ENCODE measurements around the gene S100Z. TPM values are rescaled to one million over a fixed set of nuclear protein-coding genes. Genes with fewer than 3 reads are reported as not detected.
"Not testable (repeated sequence)": the region's sequence is repeated elsewhere in the genome, so short reads cannot be mapped to it uniquely, and the experiment has no call there.

The S100Z gene
- total RNA-seq, 1 experiment from 2014 or later, result not detected

DNA sequence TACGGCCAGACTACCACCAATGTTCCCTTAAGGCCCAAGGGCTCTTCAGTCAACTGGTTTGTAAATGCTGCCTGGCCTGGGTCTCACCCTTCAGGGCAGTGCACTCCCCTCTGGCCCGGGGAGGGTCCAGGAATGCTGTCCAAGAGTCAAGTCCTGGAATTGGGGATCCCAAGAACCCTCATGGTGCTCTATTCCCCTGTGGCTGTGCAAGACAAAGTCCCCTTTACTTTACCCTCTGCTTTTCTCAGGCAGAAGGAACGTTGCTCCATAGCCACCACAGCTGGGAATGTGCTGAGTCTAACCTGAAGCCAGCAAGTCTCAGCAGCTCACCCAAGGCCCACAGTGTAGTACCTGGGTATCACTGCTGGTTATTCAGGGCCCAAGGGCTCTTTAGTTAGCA is 51.7 kb downstream of the S100Z start:
- Mint-ChIP-seq H3K27ac (ENCODE audit: unreplicated experiment) (no peak overlapping the region), H3K4me1 (ENCODE audit: low read depth, unreplicated experiment) (no peaks in the 10 kb centered on the region), H3K4me3 (ENCODE audit: low read depth, unreplicated experiment) (no peak overlapping the region), H3K36me3 (ENCODE audit: insufficient read depth, unreplicated experiment) (no peaks in the 10 kb centered on the region), H3K9me3 (ENCODE audit: low read depth, unreplicated experiment) (peaks cover 10% of the 10 kb centered on the region), H3K27me3 (ENCODE audit: unreplicated experiment) (peaks cover 16% of the 10 kb centered on the region)
- CTCF ChIA-PET, result no interaction called here
- no peak for DNase-seq
- no TSS peak for BruUV-seq (replicated peaks)
- TF ChIP-seq, protein P1, sequence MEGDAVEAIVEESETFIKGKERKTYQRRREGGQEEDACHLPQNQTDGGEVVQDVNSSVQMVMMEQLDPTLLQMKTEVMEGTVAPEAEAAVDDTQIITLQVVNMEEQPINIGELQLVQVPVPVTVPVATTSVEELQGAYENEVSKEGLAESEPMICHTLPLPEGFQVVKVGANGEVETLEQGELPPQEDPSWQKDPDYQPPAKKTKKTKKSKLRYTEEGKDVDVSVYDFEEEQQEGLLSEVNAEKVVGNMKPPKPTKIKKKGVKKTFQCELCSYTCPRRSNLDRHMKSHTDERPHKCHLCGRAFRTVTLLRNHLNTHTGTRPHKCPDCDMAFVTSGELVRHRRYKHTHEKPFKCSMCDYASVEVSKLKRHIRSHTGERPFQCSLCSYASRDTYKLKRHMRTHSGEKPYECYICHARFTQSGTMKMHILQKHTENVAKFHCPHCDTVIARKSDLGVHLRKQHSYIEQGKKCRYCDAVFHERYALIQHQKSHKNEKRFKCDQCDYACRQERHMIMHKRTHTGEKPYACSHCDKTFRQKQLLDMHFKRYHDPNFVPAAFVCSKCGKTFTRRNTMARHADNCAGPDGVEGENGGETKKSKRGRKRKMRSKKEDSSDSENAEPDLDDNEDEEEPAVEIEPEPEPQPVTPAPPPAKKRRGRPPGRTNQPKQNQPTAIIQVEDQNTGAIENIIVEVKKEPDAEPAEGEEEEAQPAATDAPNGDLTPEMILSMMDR (IDR thresholded peaks at IDR 0.05; ENCODE audit: unreplicated experiment), result no peak
- intact Hi-C loops (cut with micrococcal nuclease; ENCODE audit: unreplicated experiment), result no loop called here

DNA sequence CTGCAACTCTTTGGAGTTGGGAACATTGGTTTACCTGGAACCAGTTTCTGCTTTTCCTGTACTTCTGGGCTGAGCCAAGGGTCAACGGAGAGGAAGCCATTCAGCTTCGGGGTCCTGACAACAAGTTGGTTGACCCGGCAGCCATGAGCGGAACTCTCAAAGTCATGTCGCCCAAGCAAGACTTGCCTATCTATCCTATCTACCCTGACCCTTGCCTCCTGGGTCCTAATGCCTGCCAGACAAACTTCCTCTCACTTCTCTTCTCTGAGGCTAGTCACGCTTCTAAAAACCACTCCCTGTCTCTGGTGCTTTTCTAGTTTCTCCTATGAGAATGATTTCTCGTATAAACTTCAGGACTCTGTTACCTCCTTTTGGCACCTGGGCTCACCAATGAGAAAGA is 58.4 kb downstream of the S100Z start:
- H3K4me1 Mint-ChIP-seq (ENCODE audit: low read depth, unreplicated experiment), result no peaks in the 10 kb centered on the region
- H3K27me3 Mint-ChIP-seq (ENCODE audit: unreplicated experiment), result no peaks in the 10 kb centered on the region
- CTCF ChIA-PET, result no interaction called here
- BruUV-seq (replicated peaks), result no TSS peak
- TF ChIP-seq, protein P1 (IDR thresholded peaks at IDR 0.05; ENCODE audit: unreplicated experiment), result no peak
- intact Hi-C loops (cut with micrococcal nuclease; ENCODE audit: unreplicated experiment), result no loop called here
- no peak overlapping the region for H3K4me3 Mint-ChIP-seq (ENCODE audit: low read depth, unreplicated experiment)
- H3K9me3 Mint-ChIP-seq (ENCODE audit: low read depth, unreplicated experiment), result peaks cover 4% of the 10 kb centered on the region
- no peak overlapping the region for H3K27ac Mint-ChIP-seq (ENCODE audit: unreplicated experiment)
- no peak for DNase-seq
- H3K36me3 Mint-ChIP-seq (ENCODE audit: insufficient read depth, unreplicated experiment), result no peaks in the 10 kb centered on the region

DNA sequence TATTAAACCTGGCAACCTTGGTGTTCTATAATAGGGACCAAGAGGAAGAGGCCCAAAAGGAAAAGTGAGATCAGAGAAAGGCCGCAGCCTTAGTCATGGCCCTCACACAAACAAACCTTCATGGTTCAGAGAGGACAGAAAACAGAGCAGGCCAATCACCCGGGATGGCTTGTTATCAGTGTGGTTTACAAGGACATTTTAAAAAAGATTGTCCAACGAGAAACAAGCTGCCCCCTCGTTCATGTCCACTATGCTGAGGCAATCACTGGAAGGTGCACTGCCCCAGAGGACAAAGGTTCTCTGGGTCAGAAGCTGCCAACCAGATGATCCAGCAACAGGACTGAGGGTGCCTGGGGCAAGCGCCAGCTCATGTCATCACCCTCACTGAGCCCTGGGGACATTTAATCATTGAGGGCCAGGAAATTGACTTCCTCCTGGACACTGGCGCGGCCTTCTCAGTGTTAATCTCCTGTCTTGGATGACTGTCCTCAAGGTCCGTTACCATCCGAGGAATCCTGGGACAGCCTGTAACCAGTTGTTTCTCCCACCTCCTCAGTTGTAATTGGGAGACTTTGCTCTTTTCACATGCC is 60.6 kb downstream of the S100Z start:
- BruUV-seq (replicated peaks); H3K27ac Mint-ChIP-seq (ENCODE audit: unreplicated experiment); H3K36me3 Mint-ChIP-seq (ENCODE audit: insufficient read depth, unreplicated experiment); H3K4me1 Mint-ChIP-seq (ENCODE audit: low read depth, unreplicated experiment); CTCF ChIA-PET; H3K9me3 Mint-ChIP-seq (ENCODE audit: low read depth, unreplicated experiment); DNase-seq; H3K27me3 Mint-ChIP-seq (ENCODE audit: unreplicated experiment); H3K4me3 Mint-ChIP-seq (ENCODE audit: low read depth, unreplicated experiment); intact Hi-C loops (cut with micrococcal nuclease; ENCODE audit: unreplicated experiment): not testable (repeated sequence)

DNA sequence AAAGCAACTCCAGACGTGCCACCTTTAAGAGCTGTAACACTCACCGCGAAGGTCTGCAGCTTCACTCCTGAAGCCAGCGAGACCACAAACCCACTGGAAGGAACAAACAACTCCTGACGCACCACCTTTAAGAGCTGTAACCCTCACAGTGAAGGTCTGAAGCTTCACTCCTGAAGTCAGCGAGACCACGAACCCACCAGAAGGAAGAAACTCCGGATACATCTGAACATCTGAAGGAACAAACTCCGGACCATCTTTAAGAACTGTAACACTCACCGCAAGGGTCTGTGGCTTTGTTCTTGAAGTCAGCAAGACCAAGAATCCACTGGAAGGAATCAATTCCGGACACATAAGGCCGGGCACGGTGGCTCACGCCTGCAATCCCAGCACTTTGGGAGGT is 64.9 kb downstream of the S100Z start:
- DNase-seq; H3K4me1 Mint-ChIP-seq (ENCODE audit: low read depth, unreplicated experiment); H3K4me3 Mint-ChIP-seq (ENCODE audit: low read depth, unreplicated experiment); H3K27ac Mint-ChIP-seq (ENCODE audit: unreplicated experiment); CTCF ChIA-PET; H3K9me3 Mint-ChIP-seq (ENCODE audit: low read depth, unreplicated experiment); BruUV-seq (replicated peaks); intact Hi-C loops (cut with micrococcal nuclease; ENCODE audit: unreplicated experiment); H3K36me3 Mint-ChIP-seq (ENCODE audit: insufficient read depth, unreplicated experiment): not testable (repeated sequence)
- H3K27me3 Mint-ChIP-seq (ENCODE audit: unreplicated experiment), result peaks cover 12% of the 10 kb centered on the region

DNA sequence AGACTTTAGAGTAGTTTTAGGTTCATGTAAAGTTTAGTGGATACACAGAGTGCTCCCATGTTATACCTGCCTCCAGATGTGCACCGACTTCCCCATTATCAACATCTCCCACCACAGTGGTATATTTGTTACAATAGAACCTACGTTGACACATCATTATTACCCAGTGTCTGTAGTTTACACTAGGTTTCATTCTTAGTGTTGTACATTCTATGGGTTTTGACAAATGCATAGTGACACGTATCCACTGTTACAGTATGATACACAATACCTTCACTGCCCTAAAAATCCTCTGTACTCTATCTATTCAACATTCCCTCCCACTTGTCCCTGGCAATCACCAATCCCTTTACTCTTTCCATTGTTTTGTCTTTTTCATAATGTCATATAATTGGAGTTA is 68.7 kb downstream of the S100Z start:
- Mint-ChIP-seq H3K27me3 (ENCODE audit: unreplicated experiment) (peaks cover 17% of the 10 kb centered on the region), H3K27ac (ENCODE audit: unreplicated experiment) (no peak overlapping the region), H3K36me3 (ENCODE audit: insufficient read depth, unreplicated experiment) (no peaks in the 10 kb centered on the region), H3K4me3 (ENCODE audit: low read depth, unreplicated experiment) (no peak overlapping the region), H3K4me1 (ENCODE audit: low read depth, unreplicated experiment) (no peaks in the 10 kb centered on the region), H3K9me3 (ENCODE audit: low read depth, unreplicated experiment) (no peaks in the 10 kb centered on the region)
- TF ChIP-seq, protein P1 (IDR thresholded peaks at IDR 0.05; ENCODE audit: unreplicated experiment), result no peak
- CTCF ChIA-PET, result interaction anchor here (1.1 kb wide), 1 partner anchor 94 kb away, joined by 3 read pairs; no protein-coding TSS in a partner anchor
- no TSS peak for BruUV-seq (replicated peaks)
- DNase-seq, result no peak
- intact Hi-C loops (cut with micrococcal nuclease; ENCODE audit: unreplicated experiment), result no loop called here

Data from Calu3 (cell line).